GF-D8 (cell line): ENCODE data around the gene USP12.

Source experiments
- DNase-seq: peaks from one replicate; lab custom pipeline; 2025; lab: John Stamatoyannopoulos, UW

USP12 gene

DNA sequence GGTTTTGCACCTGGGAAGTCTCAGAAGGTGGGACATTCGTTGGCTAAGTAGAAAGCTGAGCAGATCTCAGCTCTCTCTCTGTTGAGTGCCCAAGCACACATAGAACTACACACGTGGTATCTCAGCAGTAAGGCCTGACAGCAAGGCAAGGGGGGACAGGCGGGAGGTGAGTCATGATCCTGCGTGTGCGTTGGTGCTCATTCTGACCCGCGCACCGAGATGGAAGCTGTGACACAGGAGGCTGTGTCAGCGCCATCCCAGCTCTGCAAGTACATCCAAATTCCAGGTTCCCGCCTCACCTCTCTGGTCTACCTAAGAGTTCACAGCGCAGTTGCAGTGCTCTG lies 135.7 kb downstream of the USP12 start:
- DNase-seq = no peak

DNA sequence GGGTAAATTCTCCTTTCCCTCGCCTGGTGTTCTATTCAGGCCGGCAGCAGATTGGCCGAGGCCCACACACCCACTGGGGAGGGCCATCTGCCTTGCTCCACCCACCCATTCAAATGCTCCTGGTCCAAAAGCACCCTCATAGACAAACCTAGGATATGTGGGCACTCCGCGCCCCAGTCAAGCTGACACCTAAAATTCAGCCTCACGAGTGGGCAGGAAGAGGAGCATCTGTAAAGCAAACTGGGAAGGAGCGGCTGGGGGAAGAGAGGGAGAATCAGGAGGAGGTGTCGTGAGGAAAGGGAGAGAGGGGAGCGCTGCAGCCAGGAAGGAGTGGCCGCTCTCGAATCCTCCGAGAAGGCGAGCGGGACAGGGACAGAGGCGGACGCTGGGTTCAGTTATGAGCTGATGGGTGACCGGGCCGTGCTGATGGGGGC lies 136.9 kb downstream of the USP12 start:
- no peak for DNase-seq

DNA sequence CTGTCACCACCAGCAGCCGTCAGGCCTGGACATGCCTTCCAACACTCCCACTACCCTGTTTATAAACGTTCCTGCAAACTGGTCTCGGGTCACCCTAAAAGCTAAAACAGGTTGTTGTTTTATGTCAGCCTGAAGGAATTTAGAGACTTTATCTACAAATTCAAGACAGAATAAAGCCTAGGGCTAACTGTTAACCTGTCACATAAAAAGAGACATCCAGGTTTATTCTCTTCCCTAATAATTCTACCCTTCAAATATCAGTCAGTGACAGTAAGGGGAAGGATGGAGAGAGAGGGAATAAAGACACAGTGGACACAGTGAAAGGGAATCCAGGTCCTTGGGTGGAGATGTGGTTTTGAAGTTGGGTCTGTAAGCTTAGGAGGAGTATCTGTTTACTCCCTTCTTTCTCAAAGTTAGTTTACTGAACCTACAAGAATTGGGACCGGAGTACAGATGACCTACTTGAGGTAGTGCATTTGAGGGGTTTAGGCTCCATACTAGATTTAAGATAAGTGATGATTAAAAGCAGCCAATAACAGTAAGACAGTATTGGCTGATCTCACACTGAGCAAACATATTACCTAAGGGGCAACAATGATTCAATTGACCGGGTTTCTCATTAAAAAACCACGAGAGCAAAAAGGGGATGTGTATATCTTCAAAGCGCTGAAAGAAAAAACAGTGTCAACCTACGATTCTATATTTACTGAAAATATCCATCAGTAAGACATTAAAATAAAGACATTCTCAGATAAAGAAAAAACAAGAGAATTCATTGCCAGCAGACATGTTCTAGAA lies 142.7 kb downstream of the USP12 start:
- no peak for DNase-seq

DNA sequence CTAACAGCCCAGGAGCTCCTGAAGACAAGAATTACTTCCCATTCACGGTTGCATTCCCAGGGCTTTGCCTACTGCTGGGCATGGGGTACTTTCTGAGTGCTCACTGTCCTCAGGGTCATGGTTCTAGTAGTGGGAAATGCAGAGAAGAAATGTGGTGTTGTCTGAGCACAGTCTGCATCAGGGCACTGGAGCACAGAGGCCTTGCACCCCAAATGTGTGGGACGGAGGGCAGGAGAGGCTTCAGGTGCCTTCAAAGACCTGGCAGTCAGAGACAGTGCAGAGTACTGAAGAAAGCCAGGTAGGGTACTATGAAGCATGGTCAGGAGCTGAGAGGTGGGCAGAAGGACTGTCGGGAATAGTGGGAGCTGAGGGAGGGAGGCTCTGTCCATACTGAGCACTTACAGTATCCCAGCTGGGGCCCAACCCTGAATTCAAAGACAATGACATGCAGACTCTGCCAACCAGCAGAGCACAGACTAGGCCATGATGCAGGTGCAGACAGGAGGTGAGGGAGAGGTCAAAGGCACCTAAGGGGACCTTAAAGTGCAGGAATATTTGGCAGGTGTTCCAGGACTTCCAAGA lies 144.4 kb downstream of the USP12 start:
- no peak for DNase-seq

DNA sequence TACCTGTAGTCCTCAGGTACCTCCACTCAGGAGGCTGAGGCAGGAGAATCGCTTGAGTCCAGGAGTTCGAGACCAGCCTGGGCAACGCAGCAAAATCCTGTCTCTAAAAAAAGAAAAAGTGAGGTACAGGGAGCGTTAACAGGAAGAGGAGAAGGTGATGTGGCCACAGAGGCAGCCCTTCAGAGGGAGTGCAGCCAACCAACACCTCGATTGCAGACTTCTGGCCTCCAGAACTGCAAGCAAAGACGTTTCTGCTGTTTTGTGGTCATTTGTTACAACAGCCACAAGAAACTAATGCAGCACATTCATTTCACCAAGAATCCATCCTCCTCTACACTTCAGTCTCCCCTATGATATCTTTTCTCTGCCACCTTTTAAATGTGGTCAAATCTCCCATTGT lies 145.2 kb downstream of the USP12 start:
- DNase-seq = no peak

DNA sequence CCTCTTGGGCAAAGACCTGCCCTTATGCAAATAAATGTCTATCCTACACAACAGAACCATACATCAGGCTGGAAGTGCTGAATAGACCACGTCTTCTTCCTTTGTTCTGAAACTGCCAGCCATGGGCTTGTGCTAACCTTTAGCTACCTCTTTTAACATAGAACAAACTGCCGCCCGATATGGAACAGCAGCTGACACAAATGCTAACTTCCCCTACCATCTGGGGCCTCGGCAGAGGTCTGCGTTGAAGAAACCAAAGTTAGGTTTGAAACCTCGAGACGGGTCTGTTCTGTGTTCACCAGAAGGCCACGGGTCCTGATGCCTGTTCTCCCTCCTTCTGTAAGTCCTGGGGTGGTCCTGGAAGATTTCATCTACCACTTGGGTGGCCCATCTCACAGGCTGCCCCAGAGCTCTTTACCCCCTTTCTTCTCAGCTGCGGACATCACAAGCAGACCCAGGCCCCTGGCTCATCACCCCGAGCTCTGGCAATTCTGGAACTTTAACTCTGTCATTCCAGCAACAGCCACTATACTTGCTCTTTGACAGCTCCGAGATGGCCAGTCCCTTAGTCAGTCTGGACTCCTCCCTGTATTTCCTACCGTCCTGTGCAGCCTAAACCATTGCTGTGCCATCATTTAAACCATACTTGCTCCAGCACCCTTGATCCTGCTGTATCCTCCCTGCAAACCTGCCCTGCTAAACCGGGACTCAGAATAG lies 146.7 kb downstream of the USP12 start:
- no peak for DNase-seq

GRCh38 chr13:27024074-27024461 lies 147.5 kb downstream of the USP12 start:
- no peak for DNase-seq

GRCh38 chr13:27023385-27024073 lies 148.1 kb downstream of the USP12 start:
- DNase-seq = no peak

- DNase-seq = no peak
These were observed 148.9 kb downstream of the USP12 start for GRCh38 chr13:27022571-27023311.

DNA sequence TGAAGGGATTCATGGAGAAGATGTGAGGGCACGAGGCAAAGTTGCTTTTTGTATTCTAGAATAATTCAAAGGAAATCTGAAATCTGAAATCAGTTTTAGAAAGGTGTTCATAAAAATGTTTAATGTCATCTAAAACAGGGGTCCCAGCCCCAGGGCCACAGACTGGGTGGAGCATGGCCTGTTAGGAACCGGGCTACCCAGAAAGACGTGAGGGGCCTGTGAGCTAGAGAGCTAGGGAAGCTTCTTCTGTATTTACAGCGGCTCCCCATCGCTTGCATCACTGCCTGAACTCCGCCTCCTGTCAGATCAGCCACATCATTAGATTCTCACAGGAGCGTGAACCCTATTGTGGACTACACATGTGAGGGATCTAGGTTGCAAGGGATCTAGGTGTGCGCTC lies 151.2 kb downstream of the USP12 start:
- DNase-seq = no peak

DNA sequence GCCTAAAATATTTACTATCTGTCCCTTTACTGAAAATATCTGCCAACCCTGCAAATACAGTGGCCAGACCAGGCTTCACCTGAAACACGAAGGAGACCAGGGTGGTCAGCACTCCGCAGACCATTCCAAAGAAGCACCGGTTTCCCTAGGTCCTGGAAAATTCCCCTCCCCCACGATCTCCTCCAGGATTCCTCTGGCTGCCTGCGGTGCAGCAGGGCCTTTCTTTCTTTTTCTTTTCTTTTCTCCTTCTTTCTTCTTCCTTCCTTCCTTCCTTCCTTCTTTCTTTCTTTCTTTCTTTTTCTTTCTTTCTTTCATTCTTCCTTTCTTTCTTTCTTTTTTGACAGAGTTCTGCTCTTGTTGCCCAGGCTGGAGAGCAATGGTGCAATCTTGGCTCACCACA lies 152.7 kb downstream of the USP12 start:
- no peak for DNase-seq

- no peak for DNase-seq
These were observed 153.2 kb downstream of the USP12 start for GRCh38 chr13:27018344-27018861.

DNA sequence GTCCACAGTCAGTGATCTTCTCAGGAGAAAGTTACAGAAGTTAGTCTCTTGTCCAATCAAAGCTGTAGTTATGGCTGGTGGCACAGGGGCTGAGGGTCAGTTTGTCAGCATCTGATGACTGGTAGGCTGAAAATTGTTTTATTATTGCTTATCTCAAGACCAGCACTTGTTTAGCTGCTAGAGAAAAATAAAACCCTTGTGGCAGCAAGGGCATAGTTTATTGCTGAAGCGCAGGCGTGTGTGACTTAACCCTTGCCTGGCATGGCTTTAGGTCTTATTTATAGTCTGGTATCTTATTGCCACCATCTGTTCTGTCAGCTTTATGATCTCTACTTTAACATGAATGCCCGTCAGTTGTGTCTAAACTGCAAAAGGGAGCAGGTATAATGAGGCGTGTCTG lies 154.7 kb downstream of the USP12 start:
- no peak for DNase-seq
